Fibroblast of mammary gland (primary cell): ENCODE data around the gene NPHP1.
A peak's percentile ranks its signal among the peaks of the same experiment; 100 is the strongest.
"Not testable (repeated sequence)": the region's sequence is repeated elsewhere in the genome, so short reads cannot be mapped to it uniquely, and the experiment has no call there.

Experiments
- DNase-seq: peaks from one replicate; pipeline ENCODE4 v3.0.0-alpha.2; 2010; ENCODE audit warnings: low read depth
- H3K4me3 ChIP-seq: 2 replicates; pipeline ENCODE4 v1.5.1; 2011; ENCODE audit warnings: low read depth, mild to moderate bottlenecking, low read length, moderate library complexity; ENCODE audit not compliant: control insufficient read depth
- TF ChIP-seq, protein P1 (sequence below): conservative IDR thresholded peaks from 2 replicates; pipeline ENCODE4 v1.5.1; 2011; ENCODE audit warnings: low read depth, low read length, inconsistent platforms; ENCODE audit not compliant: control insufficient read depth, insufficient read depth

The NPHP1 gene

DNA sequence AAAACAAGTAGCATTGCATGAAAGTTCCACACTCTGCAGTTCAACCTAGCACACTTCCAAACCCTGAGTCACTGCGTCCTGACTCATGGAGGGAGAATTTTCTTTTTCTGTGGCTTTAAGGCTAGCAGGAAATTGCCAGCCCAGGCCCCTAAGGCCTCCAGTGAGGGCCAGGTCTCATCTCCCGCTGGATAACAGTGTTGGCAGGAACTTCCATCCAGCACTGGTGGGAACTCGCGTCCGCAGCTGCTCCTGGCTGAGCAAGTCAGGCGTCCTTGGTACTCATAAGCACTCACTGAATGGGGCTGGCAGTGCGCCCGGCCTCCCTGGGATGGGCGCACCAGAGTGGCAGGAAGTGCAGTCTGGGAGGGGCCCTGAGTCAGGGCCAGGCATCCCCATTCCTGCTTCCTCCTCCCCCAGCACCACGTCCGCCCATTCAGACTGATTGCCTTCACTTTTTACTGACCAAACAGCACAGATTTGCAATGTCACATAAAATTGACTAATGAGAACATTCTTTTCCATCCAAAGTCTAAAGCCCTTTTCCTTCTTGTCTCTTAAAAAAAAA, 103.5 kb downstream of the NPHP1 start:
- DNase-seq: peak; percentile 100
- TF ChIP-seq, protein P1, sequence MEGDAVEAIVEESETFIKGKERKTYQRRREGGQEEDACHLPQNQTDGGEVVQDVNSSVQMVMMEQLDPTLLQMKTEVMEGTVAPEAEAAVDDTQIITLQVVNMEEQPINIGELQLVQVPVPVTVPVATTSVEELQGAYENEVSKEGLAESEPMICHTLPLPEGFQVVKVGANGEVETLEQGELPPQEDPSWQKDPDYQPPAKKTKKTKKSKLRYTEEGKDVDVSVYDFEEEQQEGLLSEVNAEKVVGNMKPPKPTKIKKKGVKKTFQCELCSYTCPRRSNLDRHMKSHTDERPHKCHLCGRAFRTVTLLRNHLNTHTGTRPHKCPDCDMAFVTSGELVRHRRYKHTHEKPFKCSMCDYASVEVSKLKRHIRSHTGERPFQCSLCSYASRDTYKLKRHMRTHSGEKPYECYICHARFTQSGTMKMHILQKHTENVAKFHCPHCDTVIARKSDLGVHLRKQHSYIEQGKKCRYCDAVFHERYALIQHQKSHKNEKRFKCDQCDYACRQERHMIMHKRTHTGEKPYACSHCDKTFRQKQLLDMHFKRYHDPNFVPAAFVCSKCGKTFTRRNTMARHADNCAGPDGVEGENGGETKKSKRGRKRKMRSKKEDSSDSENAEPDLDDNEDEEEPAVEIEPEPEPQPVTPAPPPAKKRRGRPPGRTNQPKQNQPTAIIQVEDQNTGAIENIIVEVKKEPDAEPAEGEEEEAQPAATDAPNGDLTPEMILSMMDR: no peak
- no peak overlapping the region for H3K4me3 ChIP-seq

DNA sequence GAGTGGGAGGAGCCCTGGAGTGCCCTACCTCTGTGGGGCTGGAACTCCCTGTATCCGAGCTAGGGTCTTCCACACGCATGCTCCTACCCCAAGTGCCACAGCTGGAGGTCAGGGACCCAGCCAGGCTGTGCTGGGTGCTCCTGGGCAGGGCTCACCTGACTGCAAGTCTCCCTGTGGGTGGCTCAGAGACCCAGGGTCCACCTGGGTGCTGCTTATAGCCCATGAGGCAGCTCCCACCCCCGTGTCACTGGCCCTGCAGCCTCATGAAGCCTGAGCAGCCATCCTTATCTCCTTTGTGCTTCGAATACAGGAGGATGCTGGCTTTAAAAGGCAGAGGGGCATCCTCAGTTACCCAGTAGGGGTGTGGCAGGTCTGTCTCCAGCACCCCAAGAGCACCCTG, 103.9 kb downstream of the NPHP1 start:
- not testable (repeated sequence) for DNase-seq, H3K4me3 ChIP-seq

DNA sequence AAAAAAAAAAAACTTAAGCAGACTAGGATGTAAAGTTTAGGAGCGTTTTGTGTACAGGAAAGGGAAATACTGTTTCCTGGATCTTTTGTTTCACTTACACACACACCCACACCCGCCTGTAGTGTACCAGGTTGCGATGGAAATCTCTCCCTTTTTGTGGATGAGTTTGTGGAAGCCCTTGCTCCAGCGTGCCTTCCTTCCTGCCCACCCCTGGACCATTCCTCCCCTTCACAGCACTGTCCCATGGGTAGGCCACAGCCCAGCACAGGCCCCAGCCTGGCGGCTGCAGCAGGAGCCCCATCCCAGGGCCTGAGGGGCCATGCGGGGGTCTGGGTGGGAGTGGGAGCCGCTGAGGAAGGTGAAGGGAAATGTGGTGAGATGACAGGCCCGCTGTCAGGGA, 104.3 kb downstream of the NPHP1 start:
- no peak overlapping the region for H3K4me3 ChIP-seq
- DNase-seq: no peak
- TF ChIP-seq, protein P1: no peak

DNA sequence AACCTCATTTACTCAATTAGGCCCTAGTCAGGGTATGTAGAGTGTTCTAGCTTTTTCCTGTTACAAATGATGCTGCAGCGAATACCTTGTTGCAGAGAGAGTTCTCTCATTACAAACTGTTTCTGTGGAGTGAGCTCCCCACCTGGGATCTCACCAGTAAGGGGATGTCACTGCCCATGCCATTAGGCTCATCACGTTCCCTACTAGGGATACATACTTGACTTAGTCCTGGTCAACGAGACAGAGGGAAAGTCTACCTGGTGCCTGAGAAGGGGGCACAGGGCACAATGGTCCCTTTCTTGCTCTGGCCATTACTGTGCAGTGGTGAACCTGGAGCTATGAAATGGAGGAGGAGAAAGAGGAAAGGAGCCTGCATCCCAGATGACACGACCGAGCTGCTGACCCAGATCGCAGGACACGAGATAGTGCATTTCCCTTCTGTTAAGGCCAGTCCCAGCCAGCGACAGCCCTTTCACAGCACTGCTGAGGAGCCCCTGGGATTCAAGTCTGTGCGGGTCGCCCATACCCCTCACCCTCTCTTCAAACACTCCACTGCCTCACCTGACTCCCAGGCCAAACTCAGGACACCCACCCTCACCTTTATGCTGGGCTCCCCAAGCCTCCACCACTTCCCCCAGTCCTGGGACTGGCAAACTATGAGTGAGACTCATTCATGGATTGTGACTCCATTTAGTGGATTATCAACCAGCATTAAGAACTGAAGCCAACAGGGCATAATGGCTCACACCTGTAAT, 105.2 kb downstream of the NPHP1 start:
- TF ChIP-seq, protein P1: no peak
- DNase-seq: no peak
- H3K4me3 ChIP-seq: no peak overlapping the region

DNA sequence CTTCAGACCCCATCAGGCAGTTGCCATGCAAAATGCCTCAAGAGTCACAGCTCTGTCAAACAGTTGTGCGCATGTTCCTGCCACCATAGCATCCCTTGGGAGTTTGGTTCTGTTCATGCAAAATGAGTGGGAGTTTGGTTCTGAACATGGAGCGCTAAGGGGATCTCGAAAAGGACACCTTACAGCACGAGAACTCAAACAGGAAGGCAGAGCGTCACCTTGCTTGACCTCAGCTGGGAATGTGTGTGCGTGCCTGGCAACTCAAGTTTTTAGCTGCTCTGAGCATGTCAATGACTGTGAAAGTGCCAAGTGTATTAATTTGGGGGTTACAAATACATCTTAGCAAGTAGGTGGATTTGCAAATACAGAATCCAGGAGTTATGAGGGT, 105.8 kb downstream of the NPHP1 start:
- TF ChIP-seq, protein P1: no peak
- DNase-seq: no peak
- H3K4me3 ChIP-seq: no peak overlapping the region

DNA sequence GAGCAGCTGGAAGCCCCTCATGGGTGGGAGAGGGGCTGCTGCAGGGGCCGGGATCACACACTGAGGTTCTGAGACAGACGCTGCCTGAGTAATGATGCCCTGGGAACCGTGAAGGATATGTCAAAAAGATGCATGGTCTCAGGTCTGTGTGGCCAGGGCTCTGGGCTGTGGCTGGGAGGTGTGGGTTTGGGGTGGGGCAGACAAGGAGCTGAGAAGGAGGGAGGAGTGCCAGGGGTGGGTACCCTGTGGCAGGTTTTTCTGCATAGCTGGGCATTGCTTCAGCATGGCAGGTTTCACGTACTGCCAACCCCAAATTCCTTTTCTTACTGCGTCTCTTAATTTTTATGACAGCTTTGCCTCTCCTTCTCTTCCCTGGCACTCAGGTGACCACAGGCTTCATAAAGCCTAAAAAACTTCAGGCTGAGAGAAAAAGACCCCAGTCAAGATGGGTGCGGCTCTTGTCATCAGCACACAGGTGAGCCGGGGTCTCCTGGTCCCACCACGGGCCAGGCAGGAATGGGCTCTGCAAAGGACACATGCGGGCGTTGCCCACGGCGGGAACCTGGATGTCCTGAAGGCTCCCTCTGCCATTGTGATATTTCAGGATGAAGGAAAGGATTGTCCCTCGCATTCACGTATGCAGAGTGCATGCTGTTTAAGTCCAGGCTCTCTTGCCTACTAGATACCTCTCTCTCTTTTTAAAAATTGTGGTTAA, 107.2 kb downstream of the NPHP1 start:
- H3K4me3 ChIP-seq: no peak overlapping the region
- no peak for DNase-seq
- TF ChIP-seq, protein P1: no peak

DNA sequence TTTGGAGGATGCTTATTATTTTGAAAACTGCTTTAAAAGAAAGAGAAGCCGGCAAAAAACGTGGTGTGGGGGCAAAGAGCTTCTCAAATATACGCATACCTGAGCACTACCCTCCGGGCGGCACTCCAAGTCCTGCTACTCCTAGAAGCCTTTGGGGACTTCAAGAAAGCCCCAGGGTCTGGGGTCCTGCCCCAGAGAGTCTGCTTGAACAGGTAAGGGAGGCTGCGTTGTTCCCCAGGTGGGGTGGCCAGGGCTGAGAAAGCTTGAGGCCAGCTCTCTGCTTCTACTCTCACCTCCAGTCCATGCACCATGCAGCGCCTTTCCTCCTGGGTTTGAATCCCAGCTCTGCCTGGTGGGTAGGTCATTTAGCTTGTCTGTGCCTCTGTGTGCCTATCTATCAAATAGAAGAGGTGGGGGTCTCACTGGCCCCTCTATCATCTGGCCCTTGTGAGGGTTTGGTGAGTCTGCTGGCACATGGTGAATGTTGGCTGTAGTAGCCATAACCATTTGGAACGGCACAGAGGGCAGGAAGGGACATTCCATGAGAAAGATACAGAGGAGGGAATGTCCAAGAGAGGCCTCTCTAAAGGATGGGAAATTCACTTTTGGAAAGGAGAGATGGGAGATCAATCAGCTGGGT, 108.7 kb downstream of the NPHP1 start:
- no peak overlapping the region for H3K4me3 ChIP-seq
- no peak for DNase-seq
- TF ChIP-seq, protein P1: no peak

DNA sequence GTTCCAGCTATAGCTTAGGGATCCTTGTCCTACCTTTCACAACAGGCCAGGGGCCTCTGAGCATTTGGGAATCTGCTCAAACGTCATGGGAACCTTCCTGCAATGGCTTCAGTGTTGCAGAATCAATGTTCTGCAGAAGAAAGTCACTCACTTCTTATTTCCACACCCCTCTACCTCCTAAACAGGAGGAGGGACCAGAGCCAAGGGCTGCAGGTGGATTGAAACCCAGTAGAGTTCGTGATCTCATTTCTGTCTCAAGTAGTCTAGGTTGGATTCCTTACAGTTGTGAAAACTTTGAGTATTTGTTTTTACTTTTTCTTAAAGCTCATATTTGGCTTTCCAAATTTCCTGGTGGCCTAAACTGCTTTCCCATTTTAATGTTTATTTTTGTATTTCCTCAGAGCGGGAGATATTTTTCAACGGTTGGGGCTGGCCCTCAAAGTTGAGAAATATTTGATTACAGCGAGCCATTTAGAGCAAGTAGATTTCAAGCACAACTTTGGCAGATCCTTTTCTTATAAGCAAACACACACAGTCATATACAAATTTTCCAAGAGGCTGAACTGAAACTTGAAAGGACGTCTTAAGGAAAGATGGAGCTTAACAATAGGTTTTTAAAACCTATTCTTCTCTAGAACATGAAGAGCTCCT, 109.8 kb downstream of the NPHP1 start:
- not testable (repeated sequence) for H3K4me3 ChIP-seq, DNase-seq

DNA sequence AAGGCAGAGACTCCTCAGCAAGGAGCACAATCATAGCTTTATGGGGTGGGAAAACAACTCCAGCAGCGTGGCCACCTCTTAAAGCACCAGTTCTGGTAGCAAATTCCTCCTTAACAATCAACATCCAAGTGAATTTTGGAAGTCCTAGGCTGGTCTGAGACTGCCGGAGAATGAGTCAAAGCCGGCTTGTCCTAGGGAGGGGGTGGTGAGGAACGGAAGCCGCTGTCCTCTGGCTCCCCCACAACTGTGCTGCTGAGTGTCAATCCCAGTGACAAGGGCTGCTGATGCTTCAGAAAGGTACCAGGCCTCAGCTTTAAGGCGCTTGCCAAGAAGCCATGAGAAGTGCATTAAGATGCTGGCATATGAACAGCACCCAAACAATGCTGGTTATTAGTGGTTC, 110.9 kb downstream of the NPHP1 start:
- not testable (repeated sequence) for DNase-seq, H3K4me3 ChIP-seq

DNA sequence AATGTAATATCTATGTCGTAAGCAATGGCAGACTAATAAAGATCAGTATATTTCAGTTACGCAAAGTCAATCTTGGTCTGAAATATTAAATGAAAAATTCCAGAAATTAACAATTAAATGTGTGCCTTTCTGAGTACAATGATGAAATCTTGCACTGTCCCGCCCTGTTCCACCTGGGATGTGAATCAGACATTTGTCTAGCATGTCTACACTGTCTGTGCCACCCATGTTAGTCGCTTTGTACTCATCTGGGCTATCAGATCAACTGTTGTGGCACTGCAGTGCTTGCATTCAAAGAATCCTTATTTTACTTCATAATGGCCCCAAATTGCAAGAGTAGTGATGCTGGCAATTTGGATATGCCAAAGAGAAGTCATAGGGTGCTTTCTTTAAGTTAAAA, 114.6 kb downstream of the NPHP1 start:
- not testable (repeated sequence) for H3K4me3 ChIP-seq, DNase-seq
